Gastrocnemius medialis (tissue), 4 donors: Measurements from ENCODE around the gene MYO1B.

Experiments used
- POLR2A ChIP-seq, 2 donors: fragments of 450-650 bp; IDR thresholded peaks; one replicate each; pipeline ENCODE4 v1.6.1; 2017; ENCODE audit warnings: antibody characterized with exemption in 2 of 2, mild to moderate bottlenecking in 2 of 2, moderate library complexity in 2 of 2
- TF ChIP-seq, protein P1 (sequence below), 5 experiments: fragments of 450-650 bp in 3 of 5; fragments of 200-600 bp in 2 of 5; sonication (generic) in 2 of 5; IDR thresholded peaks in 4 of 5; conservative IDR thresholded peaks in 1 of 5; 1 replicate in 4 of 5; 2 replicates in 1 of 5; pipeline ENCODE4 v1.5.1; 2016 to 2019; ENCODE audit warnings: antibody characterized with exemption in 5 of 5, mild to moderate bottlenecking in 3 of 5, moderate library complexity in 3 of 5

DNA sequence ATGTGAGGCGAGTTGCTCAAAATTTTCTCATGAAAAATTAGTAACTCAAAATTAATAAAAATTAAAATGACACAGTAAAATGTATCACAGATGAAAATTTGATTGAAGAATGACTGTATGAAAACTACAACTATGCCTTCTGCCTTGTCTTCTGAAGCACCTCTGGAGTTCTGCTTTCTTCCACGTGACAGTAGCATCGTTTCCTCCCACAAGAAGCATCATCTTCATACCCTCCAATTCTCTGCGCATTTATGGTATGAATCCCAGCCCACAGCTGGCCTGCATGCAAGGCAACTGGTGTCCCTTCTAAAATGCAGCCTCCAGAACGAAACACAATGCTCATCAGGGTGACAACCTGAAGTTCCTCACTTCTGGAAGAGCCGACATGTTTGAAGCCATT is 189.9 kb downstream of the MYO1B start:
- TF ChIP-seq, protein P1, sequence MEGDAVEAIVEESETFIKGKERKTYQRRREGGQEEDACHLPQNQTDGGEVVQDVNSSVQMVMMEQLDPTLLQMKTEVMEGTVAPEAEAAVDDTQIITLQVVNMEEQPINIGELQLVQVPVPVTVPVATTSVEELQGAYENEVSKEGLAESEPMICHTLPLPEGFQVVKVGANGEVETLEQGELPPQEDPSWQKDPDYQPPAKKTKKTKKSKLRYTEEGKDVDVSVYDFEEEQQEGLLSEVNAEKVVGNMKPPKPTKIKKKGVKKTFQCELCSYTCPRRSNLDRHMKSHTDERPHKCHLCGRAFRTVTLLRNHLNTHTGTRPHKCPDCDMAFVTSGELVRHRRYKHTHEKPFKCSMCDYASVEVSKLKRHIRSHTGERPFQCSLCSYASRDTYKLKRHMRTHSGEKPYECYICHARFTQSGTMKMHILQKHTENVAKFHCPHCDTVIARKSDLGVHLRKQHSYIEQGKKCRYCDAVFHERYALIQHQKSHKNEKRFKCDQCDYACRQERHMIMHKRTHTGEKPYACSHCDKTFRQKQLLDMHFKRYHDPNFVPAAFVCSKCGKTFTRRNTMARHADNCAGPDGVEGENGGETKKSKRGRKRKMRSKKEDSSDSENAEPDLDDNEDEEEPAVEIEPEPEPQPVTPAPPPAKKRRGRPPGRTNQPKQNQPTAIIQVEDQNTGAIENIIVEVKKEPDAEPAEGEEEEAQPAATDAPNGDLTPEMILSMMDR (IDR thresholded peaks at IDR 0.05 in 4 of 5, conservative IDR thresholded peaks at IDR 0.05 in 1 of 5): no peak
- no peak for TF ChIP-seq POLR2A (IDR thresholded peaks at IDR 0.05)
